Frontal cortex (tissue), 4 donors: ENCODE measurements around the gene VGF. TPM values are rescaled to one million over a fixed set of nuclear protein-coding genes. Genes with fewer than 3 reads are reported as not detected.
"Not testable (repeated sequence)": the region's sequence is repeated elsewhere in the genome, so short reads cannot be mapped to it uniquely, and the experiment has no call there.

Experiments used
- DNase-seq, 2 donors: peaks; one replicate each; pipeline ENCODE4 v3.0.0; 2012; ENCODE audit warnings: low spot score in 2 of 2
- FAIRE-seq: peaks from 2 replicates; lab custom pipeline; 2012; peaks lifted over from hg19 to GRCh38; lab: Jason Lieb, UNC
- small RNA-seq: library from RNA; depleted of rRNA; stranded (forward); fragments of <200 nt; gene quantifications from one replicate; pipeline ENCODE3, GENCODE V24; 2014
- total RNA-seq: library from RNA; depleted of rRNA; stranded (reverse); fragments of >200 nt; gene quantifications from one replicate; pipeline ENCODE4 v1.2.3, GENCODE V29; 2014
- donor health status: control.
- donor health status: control.
- donor health status: control.

The VGF gene
- total RNA-seq, 1 donor from 2014 or later: 7.7 TPM

DNA sequence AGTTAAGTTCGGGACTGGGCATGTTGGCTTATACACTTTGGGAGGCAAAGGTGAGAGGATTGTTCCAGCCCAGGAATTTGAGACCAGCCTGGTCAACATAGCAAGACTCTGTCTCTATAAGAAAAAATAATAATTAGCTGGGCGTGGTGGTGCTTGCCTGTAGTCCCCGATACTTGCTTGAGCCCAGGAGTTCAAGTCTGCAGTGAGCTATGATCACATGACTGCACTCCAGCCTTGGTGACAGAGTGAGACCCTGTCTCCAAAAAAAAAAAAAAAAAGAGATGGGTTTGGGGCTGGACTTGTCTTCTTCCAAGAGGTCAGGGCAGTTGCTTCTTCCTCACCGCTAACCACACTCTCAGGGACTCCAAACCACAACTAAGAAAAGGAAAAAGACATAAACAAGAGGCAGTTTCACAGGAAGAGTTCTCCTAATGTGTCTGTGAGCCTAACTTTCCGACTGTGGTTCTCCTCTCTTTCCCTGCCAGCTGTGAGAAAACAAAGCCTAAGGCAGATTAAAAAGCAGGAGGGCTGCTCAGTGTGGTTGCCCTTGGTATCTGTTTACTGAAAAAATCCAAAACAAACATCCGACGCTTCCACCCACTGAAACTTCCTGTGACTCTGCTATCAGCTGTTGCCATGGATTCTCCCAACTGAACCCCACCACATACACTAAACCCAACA lies 40.9 kb downstream of the VGF start:
- no peak for DNase-seq
- FAIRE-seq: no peak

DNA sequence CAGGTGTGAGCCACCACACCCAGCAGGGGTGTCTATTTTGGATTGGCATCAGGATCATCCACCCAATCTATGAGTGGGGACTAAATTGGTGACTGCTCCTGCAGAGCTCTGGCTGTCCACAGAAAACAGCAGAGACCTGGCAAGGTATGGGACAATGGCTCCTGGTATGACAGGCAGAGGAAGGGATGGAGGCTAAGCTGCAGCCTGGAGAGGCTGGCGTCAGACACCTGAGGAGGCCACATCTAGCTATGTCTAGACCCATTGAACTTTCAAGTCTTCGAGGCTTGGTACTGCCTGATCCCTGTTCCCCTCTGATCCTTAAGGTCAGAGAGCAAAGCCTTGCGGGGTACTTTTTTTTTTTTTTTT lies 41.7 kb downstream of the VGF start:
- FAIRE-seq (no peak), DNase-seq (no peak)

DNA sequence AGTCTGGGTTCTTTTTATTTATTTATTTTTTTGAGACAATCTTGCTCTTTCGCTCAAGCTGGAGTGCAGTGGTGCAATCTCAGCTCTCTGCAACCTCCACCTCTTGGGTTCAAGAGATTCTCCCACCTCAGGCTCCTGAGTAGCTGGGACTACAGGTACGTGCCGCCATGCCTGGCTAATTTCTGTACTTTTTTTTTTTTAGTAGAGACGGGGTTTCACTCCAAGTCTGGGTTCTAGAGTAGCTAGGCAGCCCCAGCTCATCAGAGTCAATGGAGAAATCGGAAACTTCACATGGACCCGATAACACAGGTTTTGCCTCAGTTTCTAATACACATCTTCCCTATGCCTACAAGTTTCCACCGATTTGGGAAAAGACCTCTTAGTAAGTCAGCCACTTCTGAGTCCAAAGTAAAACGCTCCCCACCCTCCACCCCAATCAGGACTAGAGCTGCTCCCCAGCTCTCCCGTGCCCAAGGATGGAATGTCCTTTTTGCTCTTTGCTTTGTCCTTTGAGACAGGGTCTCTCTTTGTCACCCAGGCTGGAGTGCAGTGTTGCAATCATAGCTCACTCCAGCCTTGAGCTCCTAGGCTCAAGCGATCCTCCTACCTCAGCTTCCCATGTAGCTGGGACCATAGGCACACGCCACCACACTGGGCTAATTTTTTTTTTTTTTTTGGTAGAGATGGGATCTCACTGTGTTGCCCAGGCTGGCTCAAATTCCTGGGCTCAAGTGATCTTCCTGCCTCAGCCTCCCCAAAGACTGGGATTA lies 42.3 kb downstream of the VGF start:
- no peak for FAIRE-seq

DNA sequence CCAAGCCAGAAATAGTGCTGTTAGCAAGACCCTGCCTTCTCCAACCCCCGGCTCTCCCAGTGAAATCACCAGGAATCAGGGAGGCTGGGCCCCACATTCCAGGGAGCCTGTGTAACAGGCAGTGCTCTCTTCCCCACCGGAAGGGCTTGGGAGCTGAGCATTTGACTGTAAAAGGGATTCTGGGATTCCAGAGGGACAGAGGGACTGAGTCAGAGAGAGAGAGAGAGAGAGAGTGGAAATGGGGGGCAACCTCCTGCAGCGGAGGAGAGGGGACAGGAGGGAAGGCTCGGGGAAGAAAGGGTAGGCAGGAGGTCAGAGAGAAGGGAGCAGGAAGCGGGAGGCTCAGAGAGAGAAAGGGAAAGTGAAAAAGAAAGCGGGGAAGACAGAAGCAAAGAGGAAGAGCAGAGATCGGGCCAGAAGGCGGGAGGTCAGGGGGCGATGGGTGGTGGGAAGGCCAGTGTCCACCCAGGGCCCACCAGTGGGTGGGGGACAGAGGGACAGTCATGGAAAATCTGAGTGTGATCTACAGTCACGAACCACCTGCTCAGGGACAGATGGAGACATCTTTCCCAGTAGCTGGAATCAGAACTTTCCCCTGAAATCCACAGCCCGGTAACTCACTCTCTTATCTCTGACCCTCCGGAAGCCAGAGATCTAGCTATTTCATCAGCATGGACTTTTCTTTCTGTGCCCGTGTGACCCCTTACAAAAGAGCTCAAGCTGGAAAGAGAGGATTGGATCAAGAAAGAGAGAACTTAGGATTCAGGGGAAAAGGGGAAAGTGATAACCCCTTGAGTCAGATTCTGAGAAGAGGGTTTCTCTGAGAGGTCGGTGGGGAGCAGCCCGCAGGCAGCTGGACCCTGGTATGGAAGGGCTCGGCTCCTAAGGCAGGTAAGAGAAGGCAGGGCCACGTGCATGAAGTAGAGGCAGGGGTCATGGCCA lies 43.1 kb downstream of the VGF start:
- DNase-seq (peak in 1 of 2 donors; percentile 43), FAIRE-seq (no peak)

More for the DNA sequence above, 42.3 kb downstream of the VGF start:
- no peak for DNase-seq

DNA sequence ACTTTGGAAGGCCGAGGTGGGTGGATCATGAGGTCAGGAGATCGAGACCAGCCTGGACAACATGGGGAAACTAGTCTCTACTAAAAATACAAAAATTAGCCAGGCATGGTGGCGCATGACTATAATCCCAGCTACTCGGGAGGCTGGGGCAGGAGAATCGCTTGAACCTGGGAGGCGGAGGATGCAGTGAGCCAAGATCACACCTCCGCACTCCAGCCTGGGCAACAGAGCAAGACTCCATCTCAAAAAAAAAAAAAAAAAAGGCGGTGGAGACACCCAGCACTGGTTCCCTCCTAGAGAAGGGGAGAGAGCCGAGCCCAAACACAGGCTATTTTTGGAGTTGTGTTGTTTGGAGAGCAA lies 43.8 kb downstream of the VGF start:
- not testable (repeated sequence) for DNase-seq, FAIRE-seq

DNA sequence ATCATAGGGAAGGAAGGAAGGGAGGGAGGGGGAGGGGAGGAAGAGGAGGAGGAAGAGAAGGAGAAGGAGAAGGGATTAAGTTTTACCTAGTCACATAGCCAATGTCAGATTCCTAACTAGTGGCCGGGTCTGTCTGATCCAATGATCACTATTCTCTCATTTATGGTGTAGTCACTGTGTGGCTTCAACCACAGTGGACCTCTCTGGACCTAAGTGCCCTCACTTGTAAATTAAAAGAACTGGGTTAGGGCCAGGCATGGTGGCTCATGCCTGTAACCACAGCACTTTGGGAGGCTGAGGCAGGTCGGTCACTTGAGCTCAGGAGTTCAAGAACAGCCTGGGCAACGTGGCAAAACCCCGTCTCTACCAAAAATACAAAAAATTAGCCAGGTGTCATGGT lies 45.1 kb downstream of the VGF start:
- no peak for DNase-seq

DNA sequence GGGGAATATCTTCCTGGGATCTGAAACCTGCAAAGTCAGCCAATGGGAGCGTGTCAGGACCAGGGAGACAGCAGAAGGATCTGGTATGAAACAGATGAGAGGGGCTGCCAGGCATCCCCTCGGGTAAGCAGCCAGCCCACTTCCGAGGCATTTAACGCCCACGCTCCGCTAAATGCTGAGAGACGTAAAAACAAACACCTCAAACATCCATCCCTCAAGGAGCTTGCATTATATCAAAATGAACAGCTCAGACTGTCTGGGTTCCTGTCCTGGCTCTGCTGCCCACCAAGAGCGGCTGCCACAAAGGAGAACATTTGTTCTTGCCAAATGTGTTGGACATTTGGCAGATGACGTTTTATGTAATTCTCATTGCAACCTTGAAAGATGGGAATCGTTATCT lies 45.5 kb downstream of the VGF start:
- no peak for DNase-seq
- FAIRE-seq: no peak

More for the DNA sequence above, 45.1 kb downstream of the VGF start:
- no peak for FAIRE-seq

DNA sequence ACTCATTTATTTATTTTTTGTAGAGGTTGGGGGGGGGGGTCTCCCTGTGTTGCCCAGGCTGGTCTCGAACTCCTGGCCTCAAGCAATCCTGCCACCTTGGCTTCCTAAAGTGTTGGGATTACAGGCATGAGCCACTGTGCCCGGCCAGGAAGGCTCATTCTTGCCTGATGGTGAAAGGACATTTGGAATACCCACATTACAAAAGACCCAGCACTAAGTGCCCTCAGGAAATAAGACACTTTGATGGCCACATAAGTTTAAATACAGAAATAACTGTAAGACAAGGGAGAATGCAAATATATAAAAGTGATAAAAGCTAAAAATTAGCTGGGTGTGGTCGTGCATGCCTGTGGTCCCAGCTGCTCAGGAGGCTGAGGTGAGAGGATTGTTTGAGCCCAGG lies 46.5 kb downstream of the VGF start:
- DNase-seq (no peak), FAIRE-seq (no peak)

DNA sequence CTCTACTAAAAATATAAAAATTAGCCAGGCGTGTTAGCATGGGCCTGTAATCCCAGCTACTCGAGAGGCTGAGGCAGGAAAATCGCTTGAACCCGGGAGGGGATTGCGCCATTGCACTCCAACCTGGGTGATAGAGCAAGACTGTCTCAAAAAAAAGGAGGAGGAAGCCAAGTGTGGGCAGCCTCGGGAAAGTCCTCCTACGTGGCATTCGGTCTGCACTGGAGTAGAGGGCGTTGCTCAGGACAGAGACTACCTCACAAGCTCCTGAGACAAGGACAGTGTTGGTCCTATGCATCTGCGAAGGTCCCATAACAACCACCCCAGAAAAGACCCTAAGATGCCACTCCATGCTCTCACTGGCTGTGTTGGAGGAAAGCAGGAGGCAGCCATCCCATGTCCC lies 48.5 kb downstream of the VGF start:
- no peak for DNase-seq
- no peak for FAIRE-seq

DNA sequence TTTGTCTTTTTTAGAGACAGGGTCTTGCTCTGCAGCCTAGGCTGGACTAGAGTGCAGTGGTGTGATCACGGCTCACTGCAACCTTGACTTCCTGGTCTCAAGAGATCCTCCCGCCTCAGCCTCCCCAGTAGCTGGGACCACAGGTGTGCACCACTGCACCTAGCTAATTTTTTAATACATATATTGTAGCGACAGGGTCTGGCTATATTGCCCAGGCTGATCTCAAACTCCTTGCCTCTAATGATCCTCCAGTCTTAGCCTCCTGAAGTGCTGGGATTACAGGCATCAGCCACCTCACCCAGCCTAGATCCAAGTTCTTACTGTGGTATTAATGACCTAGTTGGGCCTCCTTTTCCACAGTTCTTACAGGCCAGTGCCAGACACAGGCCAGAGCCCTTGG lies 50.2 kb downstream of the VGF start:
- FAIRE-seq (no peak), DNase-seq (no peak)

DNA sequence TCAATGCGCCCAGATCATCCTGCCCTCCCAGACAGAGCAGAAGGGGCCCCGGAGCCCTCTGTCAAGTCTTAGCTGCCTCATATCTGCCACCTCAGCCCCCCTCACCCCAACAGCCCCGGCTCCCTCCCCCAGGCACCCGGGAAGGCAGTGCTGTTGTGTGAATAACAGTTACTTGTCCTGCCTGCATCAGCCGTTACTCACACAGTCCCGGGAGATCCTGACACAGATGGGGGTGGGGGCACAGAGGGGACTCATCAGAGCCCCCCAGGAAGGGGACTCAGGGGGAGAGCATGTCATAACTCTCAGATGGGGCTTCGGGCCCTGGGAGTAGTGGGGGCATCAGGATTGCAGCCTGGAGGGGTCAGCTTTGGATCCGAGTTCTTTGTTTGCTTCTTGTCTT lies 50.9 kb downstream of the VGF start:
- no peak for DNase-seq
- no peak for FAIRE-seq

DNA sequence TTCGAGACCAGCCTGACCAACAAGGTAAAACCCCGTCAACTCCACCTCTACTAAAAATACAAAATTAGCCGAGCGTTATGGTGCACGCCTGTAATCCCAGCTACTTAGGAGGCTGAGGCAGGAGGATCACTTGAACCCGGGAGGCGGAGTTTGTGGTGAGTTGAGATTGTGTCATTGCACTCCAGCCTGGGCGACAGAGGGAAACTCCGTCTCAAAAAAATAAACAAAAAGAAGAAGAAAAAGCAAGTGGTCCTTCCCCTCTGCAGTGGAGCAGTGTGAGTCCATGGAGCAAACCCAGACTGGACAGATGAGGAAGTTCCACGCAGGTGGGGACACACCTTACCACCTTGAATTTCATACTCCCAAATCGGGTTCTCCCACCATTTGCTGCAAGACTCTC lies 51.5 kb downstream of the VGF start:
- FAIRE-seq (no peak), DNase-seq (no peak)

DNA sequence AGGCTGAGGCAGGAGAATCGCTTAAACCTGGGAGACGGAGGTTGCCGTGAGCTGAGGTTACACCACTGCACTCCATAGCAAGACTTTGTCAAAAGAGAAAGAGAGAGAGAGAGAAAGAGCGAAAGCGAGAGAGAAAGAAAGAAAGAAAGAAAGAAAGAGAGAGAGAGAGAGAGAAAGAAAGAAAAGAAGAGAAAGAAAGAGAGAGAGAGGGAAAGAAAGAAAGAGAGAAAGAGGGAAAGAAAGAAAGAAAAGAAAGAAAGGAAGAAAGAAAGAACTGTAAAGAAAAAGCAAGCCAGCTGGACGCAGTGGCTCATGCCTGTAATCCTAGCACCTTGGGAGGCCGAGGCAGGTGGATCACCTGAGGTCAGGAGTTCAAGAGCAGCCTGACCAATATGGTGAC lies 52.2 kb downstream of the VGF start:
- DNase-seq, FAIRE-seq: not testable (repeated sequence)

Small RNA genes within 50 kb of the gene (small RNA-seq; reads per million reads assigned to genes)
- not detected for gene MIR4653

Other genes with a start within 250 kb of the VGF start
- gene MUC3A, start 216.0 kb downstream of the VGF start, total RNA-seq: under 0.01 TPM
- gene MUC12, start 196.0 kb downstream of the VGF start, total RNA-seq: 0.41 TPM
- not detected for gene MUC17, start 145.5 kb downstream of the VGF start, total RNA-seq
- gene TRIM56, start 80.1 kb downstream of the VGF start, total RNA-seq: 0.82 TPM
- under 0.01 TPM for gene SERPINE1, start 38.5 kb downstream of the VGF start, total RNA-seq
- 139 TPM for gene AP1S1, start 11.1 kb downstream of the VGF start, total RNA-seq
- 0.82 TPM for gene NAT16, start 14.7 kb upstream of the VGF start, total RNA-seq
- not detected for gene MOGAT3, start 35.5 kb upstream of the VGF start, total RNA-seq
- gene PLOD3, start 52.0 kb upstream of the VGF start, total RNA-seq: 8.2 TPM
- 46.1 TPM for gene ZNHIT1, start 52.6 kb upstream of the VGF start, total RNA-seq
- 2.9 TPM for gene CLDN15, start 72.2 kb upstream of the VGF start, total RNA-seq
- gene FIS1, start 79.5 kb upstream of the VGF start, total RNA-seq: 58.7 TPM
- gene IFT22, start 156.2 kb upstream of the VGF start, total RNA-seq: 33.8 TPM
- gene COL26A1, start 197.3 kb upstream of the VGF start, total RNA-seq: 14.3 TPM